Measurements from ENCODE around the gene SLC38A4.

Gene SLC38A4

DNA sequence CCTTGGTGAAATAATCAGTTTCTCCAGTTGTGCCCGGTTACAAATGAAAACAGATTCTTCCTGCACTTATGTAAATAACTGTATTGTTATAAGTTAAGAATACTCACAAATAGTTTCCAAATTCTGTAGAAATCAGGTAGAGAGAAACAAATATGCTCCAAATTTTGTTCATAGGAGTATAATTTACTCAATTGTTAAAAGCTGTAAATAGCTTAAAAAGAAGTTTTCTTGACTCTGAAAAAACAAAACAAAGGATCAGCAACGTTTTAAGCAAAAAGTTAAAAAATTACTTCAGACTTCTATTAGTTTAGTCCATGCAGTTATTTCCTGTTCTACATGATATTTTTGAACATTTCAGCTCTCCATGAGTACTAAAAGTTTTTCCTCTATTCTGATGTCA is 30.0 kb upstream of the SLC38A4 start:
- TF ChIP-seq, protein P1, sequence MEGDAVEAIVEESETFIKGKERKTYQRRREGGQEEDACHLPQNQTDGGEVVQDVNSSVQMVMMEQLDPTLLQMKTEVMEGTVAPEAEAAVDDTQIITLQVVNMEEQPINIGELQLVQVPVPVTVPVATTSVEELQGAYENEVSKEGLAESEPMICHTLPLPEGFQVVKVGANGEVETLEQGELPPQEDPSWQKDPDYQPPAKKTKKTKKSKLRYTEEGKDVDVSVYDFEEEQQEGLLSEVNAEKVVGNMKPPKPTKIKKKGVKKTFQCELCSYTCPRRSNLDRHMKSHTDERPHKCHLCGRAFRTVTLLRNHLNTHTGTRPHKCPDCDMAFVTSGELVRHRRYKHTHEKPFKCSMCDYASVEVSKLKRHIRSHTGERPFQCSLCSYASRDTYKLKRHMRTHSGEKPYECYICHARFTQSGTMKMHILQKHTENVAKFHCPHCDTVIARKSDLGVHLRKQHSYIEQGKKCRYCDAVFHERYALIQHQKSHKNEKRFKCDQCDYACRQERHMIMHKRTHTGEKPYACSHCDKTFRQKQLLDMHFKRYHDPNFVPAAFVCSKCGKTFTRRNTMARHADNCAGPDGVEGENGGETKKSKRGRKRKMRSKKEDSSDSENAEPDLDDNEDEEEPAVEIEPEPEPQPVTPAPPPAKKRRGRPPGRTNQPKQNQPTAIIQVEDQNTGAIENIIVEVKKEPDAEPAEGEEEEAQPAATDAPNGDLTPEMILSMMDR (IDR thresholded peaks at IDR 0.05): no peak

GRCh38 chr12:46847001-46847400 is 21.2 kb upstream of the SLC38A4 start:
- TF ChIP-seq, protein P1 (IDR thresholded peaks at IDR 0.05): no peak

DNA sequence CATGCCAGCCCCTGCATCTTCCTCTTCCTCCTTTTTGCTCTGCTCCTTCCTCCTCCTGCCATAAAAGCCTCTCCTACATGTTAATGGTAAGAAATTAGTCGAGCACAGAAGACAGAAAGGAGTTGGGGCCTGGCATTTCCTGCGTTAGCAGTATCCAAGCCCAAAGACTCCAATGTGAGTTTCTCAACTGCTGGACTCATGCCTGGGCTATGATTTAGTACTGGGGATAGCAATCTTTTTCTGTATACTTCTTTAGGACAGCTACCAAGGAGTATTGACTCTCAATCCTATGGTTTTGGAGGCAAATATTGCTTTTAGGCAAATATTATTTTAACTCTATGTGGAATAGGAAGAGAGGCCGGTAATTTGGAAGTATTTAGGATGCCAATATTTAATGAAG is 18.0 kb upstream of the SLC38A4 start:
- TF ChIP-seq, protein P1 (IDR thresholded peaks at IDR 0.05): no peak

DNA sequence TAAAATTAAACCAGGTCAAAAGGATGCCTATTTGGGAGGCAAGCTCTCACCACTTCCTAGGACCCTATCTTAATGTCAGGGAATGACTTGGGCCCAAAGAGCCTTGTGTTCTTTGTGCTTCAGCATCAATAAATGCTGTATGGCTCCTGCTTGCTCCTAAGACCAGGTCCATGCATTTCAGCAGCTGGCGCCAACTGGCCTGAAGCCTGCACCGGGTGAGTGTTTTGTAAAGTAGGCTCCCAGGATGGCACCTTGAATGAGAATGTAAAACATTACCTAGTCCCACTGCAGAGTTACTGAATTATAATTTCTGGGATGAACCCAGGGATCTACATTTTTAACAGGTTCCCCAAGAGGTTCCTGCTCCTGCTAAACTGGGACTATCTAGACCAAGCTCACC is 16.1 kb upstream of the SLC38A4 start:
- TF ChIP-seq, protein P1 (IDR thresholded peaks at IDR 0.05): no peak

DNA sequence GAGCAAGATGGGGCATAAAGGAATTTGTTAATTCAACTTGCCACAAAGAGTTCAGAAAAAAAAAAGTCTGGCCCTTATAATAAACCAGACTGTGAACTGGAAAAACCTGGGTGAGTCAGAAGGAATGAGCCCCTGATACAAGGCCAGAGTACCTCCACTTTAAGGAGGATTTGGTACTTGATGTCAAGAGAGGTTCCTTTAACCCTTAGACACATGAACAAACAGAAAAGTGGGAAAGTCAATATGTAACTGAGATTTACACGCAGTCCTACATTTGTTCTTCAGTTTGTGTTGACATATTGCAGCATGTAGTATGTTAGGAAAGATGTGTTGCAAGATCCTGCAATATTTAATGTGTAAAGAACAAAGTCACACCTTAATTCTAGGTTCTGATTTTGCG is 14.2 kb upstream of the SLC38A4 start:
- TF ChIP-seq, protein P1 (IDR thresholded peaks at IDR 0.05): no peak

DNA sequence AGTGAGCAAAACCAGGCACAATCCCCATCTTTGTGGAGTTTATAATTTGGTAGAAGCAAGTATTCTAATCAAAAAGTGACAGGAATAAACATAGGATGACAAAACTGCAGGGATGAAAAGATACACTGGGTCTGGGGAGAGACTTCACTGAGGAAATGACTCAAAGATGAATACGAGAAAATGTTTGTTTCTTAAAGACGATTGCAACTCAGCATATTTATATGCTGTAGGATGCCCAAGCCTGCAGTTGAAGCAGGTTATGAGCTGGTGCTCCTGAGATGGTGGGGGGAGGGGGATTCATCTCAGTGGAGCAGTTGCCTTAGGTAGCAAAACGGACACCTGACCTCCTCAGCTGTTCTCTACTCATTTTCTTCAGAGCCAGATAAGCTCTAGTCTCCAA is 13.4 kb upstream of the SLC38A4 start:
- TF ChIP-seq, protein P1 (IDR thresholded peaks at IDR 0.05): no peak

DNA sequence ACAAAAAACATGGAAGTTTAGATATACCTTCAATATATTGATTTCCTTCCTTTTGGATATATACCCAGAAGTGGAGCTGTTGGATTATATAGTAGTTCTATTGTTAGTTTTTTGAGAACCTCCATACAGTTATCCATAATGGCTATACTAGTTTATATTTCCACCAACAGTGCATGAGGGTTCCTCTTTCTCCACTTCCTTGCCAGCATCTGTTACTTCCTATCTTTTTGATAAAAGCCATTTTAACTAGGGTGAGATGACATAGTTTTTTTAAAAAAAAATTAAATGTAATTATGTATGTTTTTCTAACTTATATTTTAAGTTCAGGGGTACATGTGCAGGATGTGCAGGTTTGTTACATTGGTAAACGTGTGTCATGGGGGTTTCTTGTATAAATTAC is 10.0 kb upstream of the SLC38A4 start:
- TF ChIP-seq, protein P1 (IDR thresholded peaks at IDR 0.05): no peak

- TF ChIP-seq, protein P1 (IDR thresholded peaks at IDR 0.05): no peak
Observed at GRCh38 chr12:46832130-46832704, 6.4 kb upstream of the SLC38A4 start.
